Aorta (tissue), 5 donors: Measurements from ENCODE around the gene PRRC2C. TPM values are rescaled to one million over a fixed set of nuclear protein-coding genes. Genes with fewer than 3 reads are reported as not detected.
A peak's percentile ranks its signal among the peaks of the same experiment; 100 is the strongest.
"Not testable (repeated sequence)": the region's sequence is repeated elsewhere in the genome, so short reads cannot be mapped to it uniquely, and the experiment has no call there.

Experiments
- ATAC-seq: fragments of 200-7000 bp; cut with Tn5 transposase; one replicate; pipeline ENCODE4 v1.9.1; 2022; ENCODE audit warnings: moderate library complexity; ENCODE audit not compliant: low FRiP score
- DNase-seq, 2 donors: peaks; one replicate each; pipeline ENCODE4 v3.0.0-alpha.2; 2020
- H3K27ac ChIP-seq, 2 donors: one replicate each; pipeline ENCODE4 v1.5.1; 2013; ENCODE audit warnings: low read length in 2 of 2, mild to moderate bottlenecking in 2 of 2, moderate library complexity in 2 of 2, control low read depth in 1 of 2, inconsistent platforms in 1 of 2, low read depth in 1 of 2
- H3K27me3 ChIP-seq, 2 donors: one replicate each; pipeline ENCODE4 v1.6.1; 2013; ENCODE audit warnings: control low read depth in 1 of 2, low read length in 1 of 2, mild to moderate bottlenecking in 1 of 2, moderate library complexity in 1 of 2; ENCODE audit not compliant: insufficient read depth in 2 of 2, control insufficient read depth in 1 of 2
- H3K36me3 ChIP-seq, 2 donors: one replicate each; pipeline ENCODE4 v1.6.1; 2013; ENCODE audit warnings: control low read depth in 1 of 2, low read length in 1 of 2, mild to moderate bottlenecking in 1 of 2; ENCODE audit not compliant: insufficient read depth in 2 of 2, control insufficient read depth in 1 of 2
- H3K4me1 ChIP-seq, 2 donors: one replicate each; pipeline ENCODE4 v1.6.1; 2013; ENCODE audit warnings: low read length in 2 of 2, control low read depth in 1 of 2, mild to moderate bottlenecking in 1 of 2, moderate library complexity in 1 of 2; ENCODE audit not compliant: insufficient read depth in 2 of 2, control insufficient read depth in 1 of 2
- H3K4me3 ChIP-seq, 2 donors: one replicate each; pipeline ENCODE4 v1.5.1; 2013; ENCODE audit warnings: low read length in 2 of 2, control low read depth in 1 of 2, mild to moderate bottlenecking in 1 of 2
- H3K9me3 ChIP-seq: one replicate; pipeline ENCODE4 v1.6.1; 2013; ENCODE audit warnings: mild to moderate bottlenecking, low read length; ENCODE audit not compliant: control insufficient read depth
- WGBS, 2 donors: extraction: QIAGEN DNeasy Blood & Tissue Kit; methylation state at CpG; one replicate each; pipeline ENCODE4 v1.1.7; 2013; 5-methylcytosine and 5-hydroxymethylcytosine counted together
- intact Hi-C, 2 donors: fragments of 100-400 bp; cut with DNase I; formaldehyde crosslinking; loops; one replicate each; pipeline versions ENCODE4 v1.14.2 to v1.15.0; 2022
- polyA plus RNA-seq, 2 donors: library from polyadenylated mRNA; stranded (reverse); fragments of 200-250 nt; gene quantifications; one replicate each; pipeline ENCODE4 v1.2.3, GENCODE V29; 2013
- total RNA-seq, 2 donors: library from RNA; stranded (reverse); fragmentation: NEBNext Ultra II Directional; extraction: Animal tissue kit (Norgen Biotek cat#: 25700); gene quantifications; one replicate each; pipeline ENCODE4 v1.2.1, GENCODE V29; 2021
- donor health status: healthy with polysubstance abuse.
- donor health status: Bipolar disorder and iron deficiency.
- donor health status: DM: no; HTN: no; CAD: no.
- donor health status: DM: no; HTN: no; CAD: no.
- donor health status: DM: yes; HTN: yes; CAD: no.

Gene PRRC2C
- total and polyA plus RNA-seq, 4 donors = 19.2 to 193 (median 175) TPM

DNA sequence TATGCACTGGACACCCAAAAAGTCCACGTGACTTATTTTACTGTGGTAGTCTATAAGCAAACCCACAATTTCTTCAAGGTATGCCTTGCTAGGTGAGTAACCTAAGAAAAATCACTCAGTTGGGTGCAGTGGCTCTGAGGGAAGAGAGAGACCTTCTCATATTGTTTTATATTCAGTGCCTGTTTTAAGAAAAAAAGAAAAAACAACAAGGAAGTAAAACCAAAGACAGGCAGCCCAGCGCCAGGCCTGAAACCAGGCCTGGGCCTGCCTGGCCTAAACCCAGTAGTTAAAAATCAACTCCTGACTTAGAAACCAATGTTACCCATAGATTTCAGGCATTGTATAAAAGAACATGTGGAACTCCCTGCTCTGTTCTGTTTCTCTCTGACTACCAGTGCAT lies 115.0 kb downstream of the PRRC2C start:
- H3K9me3 ChIP-seq, ATAC-seq, intact Hi-C loops, H3K4me3 ChIP-seq, H3K36me3 ChIP-seq, H3K4me1 ChIP-seq, DNase-seq, H3K27me3 ChIP-seq, H3K27ac ChIP-seq: not testable (repeated sequence)
- WGBS, 2 donors = 90 to 92% methylated on average over 2 of the region's 2 CpGs

DNA sequence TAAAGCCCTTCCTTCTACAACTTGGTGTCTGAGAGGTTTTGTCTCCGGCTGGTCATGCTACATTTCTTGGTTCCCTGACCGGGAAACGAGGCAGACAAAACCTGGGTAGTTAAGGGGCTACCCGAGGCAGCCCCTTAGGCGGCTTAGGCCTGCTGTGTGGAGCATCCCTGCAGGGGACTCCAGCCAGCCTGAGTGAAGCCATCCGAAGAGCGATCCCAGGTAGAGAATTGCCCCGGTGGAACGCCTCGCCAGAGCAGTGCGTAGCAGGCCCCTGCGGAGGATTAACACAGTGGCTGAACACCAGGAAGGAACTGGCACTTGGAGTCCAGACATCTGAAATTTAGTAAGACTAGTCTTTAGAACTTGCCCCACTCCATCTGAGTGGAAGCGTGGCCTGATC lies 115.5 kb downstream of the PRRC2C start:
- no peak overlapping the region for H3K4me3 ChIP-seq
- DNase-seq (no peak), ATAC-seq (no peak)
- no peaks in the 10 kb centered on the region for H3K27me3 ChIP-seq
- H3K27ac ChIP-seq = no peak overlapping the region
- H3K4me1 ChIP-seq = no peaks in the 10 kb centered on the region
- H3K36me3 ChIP-seq = peaks cover 0 to 3% of the 10 kb centered on the region in 2 donors
- 96 to 98% methylated on average over 13 of the region's 13 CpGs for WGBS, 2 donors
- no peaks in the 10 kb centered on the region for H3K9me3 ChIP-seq
- intact Hi-C loops = no loop called here

DNA sequence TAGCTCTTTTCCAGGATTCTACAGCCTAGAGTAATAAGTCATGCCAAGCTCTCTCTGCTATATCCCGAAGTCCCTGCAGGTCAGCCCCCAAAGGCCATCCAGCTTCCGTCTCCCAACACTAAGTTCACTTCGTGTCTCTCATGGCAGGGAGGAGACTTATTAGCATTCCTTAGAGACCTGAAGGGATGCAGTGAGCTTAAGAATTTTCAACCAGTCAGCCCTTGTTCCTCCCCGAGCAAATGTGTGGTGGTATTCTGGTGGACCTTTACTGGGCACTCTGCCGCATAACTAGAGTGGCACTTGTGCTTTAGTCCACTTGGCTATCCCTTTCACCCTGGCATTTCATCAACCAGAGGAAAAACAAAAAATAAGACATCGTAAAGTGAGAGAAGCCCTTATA lies 117.7 kb downstream of the PRRC2C start:
- 64 to 69% methylated on average over 6 of the region's 6 CpGs for WGBS, 2 donors
- intact Hi-C loops, DNase-seq, H3K27ac ChIP-seq, H3K4me1 ChIP-seq, H3K9me3 ChIP-seq, H3K27me3 ChIP-seq, ATAC-seq, H3K4me3 ChIP-seq, H3K36me3 ChIP-seq: not testable (repeated sequence)

- Histone ChIP-seq H3K9me3 (no peaks in the 10 kb centered on the region), H3K27me3 (no peaks in the 10 kb centered on the region), H3K4me3 (no peak overlapping the region), H3K4me1 (no peaks in the 10 kb centered on the region), H3K27ac (no peak overlapping the region), H3K36me3 (no peaks in the 10 kb centered on the region)
- WGBS, 2 donors = 85 to 90% methylated on average over 10 of the region's 10 CpGs
- intact Hi-C loops = no loop called here
- DNase-seq = no peak
- no peak for ATAC-seq
Measured at GRCh38 chr1:171606402-171606941, 121.1 kb downstream of the PRRC2C start.

DNA sequence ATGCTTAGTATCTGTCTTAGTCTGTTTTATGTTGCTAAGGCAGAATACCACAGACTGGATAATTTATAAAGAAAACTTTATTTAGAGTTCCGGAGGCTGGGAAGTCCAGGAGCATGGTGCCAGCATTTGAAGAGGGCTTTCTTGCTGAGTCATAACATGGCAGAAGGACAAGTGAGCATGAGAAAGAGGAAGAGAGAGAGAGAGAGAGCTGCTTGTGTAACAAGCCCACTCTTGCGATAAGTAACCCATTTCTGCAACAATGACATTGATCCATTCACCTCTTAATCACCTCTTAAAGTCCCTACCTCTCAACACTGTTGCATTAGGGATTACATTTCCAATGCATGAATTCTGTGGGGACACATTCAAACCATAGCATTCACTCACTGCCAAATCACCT lies 125.1 kb downstream of the PRRC2C start:
- 66 to 73% methylated on average over 2 of the region's 2 CpGs for WGBS, 2 donors
- no peak overlapping the region for H3K27ac ChIP-seq
- H3K27me3 ChIP-seq = no peaks in the 10 kb centered on the region
- DNase-seq (no peak), ATAC-seq (no peak)
- H3K4me3 ChIP-seq = no peak overlapping the region
- no peaks in the 10 kb centered on the region for H3K9me3 ChIP-seq
- H3K36me3 ChIP-seq = no peaks in the 10 kb centered on the region
- no peaks in the 10 kb centered on the region for H3K4me1 ChIP-seq
- intact Hi-C loops = no loop called here

DNA sequence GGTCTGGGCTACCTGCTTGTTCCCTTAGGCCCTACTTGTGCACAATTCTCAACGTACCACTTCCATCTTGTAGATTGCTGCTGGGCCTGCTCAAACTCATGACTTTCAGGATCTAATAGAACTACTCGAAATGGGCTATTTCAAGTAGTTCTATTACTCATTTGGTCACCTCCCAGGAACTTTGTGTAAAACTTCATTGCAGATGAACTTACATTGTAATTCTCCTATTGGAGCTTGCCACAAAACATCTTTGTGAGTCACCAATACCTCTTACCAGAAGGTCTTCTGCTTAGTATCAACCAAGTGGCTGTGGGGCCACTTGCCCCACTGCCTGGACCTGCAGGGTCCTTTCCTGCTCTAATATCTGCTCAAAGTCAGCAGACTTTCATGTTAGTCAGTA lies 126.0 kb downstream of the PRRC2C start:
- intact Hi-C loops = no loop called here

GRCh38 chr1:171613282-171613681 lies 128.0 kb downstream of the PRRC2C start:
- intact Hi-C loops = no loop called here
- WGBS, 2 donors = 88 to 95% methylated on average over 1 of the region's 1 CpG

More for the DNA sequence above, 126.0 kb downstream of the PRRC2C start:
- H3K27me3 ChIP-seq = no peaks in the 10 kb centered on the region
- 82 to 89% methylated on average over 2 of the region's 2 CpGs for WGBS, 2 donors
- H3K4me3 ChIP-seq = no peak overlapping the region
- H3K9me3 ChIP-seq = no peaks in the 10 kb centered on the region
- DNase-seq = no peak
- H3K36me3 ChIP-seq = no peaks in the 10 kb centered on the region
- ATAC-seq = no peak
- no peak overlapping the region for H3K27ac ChIP-seq
- H3K4me1 ChIP-seq = no peaks in the 10 kb centered on the region

DNA sequence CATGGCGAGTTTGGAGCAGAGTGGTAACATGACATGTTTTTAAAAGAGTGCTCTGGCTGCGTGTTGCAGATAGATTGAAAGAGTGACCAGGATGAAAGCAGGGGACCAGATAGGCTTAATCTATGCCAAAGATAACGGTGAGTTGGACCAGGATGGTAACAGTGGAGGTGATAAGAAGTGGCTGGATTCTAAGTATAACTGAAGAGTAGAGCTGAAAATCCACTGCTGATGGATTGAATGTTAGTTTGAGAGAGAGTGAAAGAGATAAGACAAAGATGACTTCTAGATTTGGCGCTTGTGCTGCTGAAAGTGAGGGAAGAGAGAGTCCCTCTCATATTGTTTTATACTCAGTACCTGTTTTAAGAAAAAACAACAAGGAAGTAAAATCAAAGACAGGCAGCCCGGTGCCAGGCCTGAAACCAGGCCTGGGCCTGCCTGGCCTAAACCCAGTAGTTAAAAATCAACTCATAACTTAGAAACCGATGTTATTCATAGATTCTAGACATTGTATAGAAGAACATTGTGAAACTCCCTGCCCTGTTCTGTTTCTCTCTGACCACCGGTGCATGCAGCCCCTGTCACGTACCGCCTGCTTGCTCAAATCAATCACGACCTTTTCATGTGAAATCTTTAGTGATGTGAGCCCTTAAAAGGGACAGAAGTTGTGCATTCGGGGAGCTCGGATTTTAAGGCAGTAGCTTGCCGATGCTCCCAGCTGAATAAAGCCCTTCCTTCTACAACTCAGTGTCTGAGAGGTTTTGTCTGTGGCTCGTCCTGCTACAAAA lies 130.0 kb downstream of the PRRC2C start:
- H3K36me3 ChIP-seq, H3K27me3 ChIP-seq, H3K4me1 ChIP-seq, intact Hi-C loops, H3K9me3 ChIP-seq, DNase-seq, H3K4me3 ChIP-seq, H3K27ac ChIP-seq, ATAC-seq: not testable (repeated sequence)
- WGBS, 2 donors = 78 to 79% methylated on average over 13 to 14 of the region's 14 CpGs

More at GRCh38 chr1:171613282-171613681, 128.0 kb downstream of the PRRC2C start:
- Histone ChIP-seq H3K36me3 (no peaks in the 10 kb centered on the region), H3K27me3 (no peaks in the 10 kb centered on the region), H3K27ac (no peak overlapping the region), H3K4me1 (no peaks in the 10 kb centered on the region), H3K9me3 (no peaks in the 10 kb centered on the region), H3K4me3 (no peak overlapping the region)
- ATAC-seq (no peak), DNase-seq (peak in 1 of 2 donors; percentile 17)

- no peaks in the 10 kb centered on the region for H3K9me3 ChIP-seq
- H3K4me1 ChIP-seq = no peaks in the 10 kb centered on the region
- no peak overlapping the region for H3K4me3 ChIP-seq
- H3K36me3 ChIP-seq = no peaks in the 10 kb centered on the region
- no peaks in the 10 kb centered on the region for H3K27me3 ChIP-seq
- H3K27ac ChIP-seq = no peak overlapping the region
- intact Hi-C loops = no loop called here
- WGBS, 2 donors = 81 to 82% methylated on average over 2 of the region's 2 CpGs
- ATAC-seq (no peak), DNase-seq (no peak)
Measured at GRCh38 chr1:171616586-171616985, 131.3 kb downstream of the PRRC2C start.
